GM03348 (cell line): Measurements from ENCODE around the gene NFIA.
A peak's percentile ranks its signal among the peaks of the same experiment; 100 is the strongest.
"Not testable (repeated sequence)": the region's sequence is repeated elsewhere in the genome, so short reads cannot be mapped to it uniquely, and the experiment has no call there.

Experiments
- DNase-seq: peaks from one replicate; pipeline ENCODE4 v3.0.0; 2012; ENCODE audit warnings: low spot score

NFIA gene

DNA sequence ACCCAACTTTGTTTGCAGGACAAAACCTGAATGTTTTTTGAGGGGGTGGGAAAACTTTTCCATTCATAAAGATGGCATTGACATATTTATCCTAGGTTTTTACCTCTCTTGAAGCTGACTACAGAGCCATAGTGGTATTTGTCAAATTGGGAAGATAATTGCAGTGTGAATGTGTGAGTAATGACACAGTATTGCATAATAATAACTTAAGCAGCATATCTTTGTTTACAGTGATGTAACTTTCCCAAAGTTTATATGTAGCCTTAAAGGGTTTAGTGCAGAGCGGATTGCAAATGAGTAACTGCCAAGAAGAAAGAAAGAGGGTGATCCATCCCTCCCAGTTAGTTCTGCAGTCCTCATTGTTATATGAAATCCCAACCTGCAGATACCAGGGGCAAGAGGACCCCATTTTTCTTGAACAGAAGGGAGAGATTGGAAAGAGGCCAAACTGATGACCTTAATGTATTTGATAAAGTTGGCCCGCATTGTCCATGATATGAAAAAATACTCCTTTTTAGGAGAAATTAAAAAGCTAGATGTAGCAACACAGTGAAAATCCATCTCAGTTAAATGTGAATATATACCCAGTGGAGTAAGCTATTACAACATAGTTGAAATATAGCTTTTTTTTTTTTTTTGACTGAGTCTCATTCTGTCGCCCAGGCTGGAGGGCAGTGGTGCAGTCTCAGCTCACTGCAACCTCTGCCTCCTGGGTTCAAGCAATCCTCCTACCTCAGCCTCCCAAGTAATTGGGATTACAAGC, 23.7 kb upstream of the NFIA start:
- no peak for DNase-seq

DNA sequence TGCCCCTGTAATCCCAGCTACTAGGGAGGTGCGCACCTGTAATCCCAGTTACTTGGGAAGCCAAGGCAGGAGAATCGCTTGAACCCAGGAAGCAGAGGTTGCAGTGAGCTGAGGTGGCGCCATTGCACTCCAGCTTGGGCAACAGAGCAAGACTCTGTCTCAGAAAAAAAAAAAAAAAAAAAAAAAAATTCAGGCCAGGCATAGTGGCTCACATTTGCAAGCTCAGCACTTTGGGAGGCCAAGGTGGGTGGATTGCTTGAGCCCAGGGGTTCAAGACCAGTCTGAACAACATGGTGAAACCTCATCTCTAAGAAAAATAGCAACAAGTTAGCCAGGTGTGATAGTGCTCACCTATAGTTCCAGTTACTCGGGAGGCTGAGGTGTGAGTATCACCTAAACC, 20.8 kb upstream of the NFIA start:
- not testable (repeated sequence) for DNase-seq

DNA sequence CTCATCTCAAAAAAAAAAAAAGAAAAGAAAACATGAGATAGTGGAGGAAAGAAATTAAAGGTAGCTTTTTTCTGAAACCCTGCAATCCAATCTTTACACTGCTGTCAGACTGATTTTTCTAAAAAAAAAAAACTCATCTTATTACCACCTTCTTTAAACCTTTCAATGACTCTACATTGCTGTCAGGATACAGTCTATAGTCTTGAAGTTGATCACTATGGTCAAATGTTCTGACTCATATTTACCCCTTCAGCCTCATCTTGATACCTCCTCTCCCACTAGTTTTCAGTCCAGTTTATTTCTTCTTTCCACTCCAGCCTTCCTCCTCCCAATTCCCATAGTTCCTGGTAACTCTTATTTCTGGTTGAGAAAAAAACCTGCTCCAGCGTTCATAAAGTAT, 17.7 kb upstream of the NFIA start:
- DNase-seq = no peak

DNA sequence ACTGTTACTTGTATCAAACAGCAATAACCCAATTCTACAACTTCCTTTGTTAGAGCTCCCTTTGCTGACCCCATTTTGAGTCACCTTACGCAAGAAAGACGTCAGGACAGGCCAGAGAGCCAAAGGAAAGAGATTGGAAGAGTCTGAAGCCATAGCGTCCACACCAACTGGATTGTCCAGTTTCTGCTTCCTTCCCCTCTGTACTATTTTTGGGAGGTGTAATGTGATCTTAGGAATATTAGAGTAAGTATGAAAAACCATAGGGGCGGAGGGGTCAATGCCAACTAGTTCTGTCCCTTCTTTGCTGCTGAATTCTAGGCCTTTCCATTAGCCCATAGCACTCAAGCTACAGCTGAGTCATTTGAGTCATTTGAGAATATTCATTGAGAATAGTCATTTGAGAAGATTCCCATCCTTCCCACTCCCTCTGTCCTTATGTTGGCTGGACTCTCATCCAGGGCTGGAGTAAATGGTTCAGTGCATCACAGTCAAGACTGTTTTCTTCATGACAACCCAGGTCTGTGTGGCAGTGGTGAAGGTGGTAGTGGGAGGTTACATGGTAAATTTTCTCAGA, 14.8 kb upstream of the NFIA start:
- no peak for DNase-seq

DNA sequence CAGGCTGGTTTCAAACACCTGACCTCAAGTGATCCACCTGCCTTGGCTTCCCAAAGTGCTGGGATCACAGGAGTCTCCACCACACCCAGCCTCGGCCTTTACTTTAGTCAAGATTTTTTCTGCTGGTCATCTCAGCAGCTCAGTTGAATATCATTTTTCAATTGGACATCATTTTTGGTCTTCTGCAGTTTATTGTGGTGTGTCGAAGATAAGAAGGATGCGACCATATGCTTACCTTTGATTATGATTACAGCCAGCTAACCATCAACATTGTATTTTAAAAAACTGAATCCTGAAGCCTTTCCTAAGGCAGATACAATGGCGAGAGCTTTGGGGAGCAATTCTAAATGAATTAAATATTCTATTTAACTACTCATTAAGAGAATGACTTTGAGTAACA, 12.3 kb upstream of the NFIA start:
- DNase-seq = no peak

DNA sequence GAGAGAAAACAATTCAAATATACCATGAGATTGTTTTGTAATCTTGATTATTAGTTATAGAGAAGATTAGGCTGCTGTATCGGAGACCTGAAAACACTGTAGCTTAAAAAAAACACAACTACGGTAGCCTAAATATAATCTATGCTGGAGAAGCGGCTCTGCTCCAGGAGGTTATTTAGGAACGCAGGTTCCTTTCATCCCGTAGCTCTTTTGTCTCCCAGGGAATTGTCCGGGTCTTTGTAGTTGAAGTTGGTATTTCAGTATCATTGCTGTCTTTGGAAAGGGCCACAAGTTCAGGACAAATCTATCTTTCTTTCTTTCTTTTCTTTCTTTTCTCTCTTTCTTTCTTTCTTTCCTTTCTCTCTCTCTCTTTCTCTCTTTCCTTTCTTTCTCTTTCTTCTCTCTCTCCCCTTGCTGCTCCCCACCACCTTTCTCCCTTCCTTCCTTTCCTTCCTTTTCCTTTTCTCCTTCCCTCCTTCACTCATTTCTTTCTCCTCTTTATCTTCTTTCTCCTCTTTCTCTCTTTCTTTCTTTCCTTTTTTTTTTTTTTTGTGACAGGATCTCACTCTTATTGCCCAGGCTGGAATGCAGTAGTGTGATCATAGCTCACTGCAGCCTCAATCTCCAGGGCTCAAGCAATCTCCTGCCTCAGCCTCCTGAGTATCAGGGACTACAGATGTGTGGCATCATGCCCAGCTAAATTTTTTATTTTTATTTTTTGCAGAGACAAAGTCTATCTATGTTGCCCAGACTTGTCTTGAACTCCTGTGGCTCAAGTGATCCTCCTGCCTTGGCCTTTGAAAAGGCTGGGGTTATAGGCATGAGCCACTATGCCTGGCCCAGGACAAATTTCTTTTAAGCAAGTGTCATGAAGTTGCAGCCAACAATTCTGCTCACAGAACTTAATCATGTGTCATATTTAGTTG, 10.9 kb upstream of the NFIA start:
- DNase-seq = no peak

DNA sequence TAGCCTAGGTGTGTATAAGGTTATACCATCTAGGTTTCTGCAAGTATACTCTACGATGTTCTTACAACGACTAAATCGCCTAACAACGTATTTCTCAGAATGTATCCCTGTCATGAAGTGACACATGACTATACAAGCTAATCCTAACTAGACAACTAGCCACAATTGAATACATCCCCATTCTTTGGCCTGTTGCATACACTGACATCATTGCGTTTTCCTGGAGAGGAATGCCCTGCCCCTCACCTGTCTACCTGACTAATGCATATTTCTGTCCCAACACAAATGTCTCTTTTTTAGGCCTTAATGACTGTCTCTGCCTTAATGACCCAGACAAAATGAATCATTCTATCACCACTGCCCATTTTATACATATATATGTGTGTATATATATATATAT, 8.5 kb upstream of the NFIA start:
- no peak for DNase-seq

DNA sequence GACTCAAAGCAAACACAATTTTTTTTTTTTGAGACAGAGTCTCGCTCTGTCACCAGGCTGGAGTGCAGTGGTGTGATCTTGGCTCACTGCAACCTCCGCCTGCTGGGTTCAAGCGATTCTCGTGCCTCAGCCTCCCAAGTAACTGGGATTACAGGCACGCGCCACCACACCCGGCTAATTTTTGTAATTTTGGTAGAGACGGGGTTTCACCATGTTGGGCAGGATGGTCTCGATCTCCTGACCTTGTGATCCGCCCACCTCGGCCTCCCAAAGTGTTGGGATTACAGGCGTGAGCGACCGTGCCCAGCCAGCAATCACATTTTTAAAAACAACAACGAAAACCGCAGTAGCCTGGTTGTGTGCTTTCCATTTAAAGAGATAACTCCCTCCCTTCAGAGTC, 6.5 kb upstream of the NFIA start:
- not testable (repeated sequence) for DNase-seq

DNA sequence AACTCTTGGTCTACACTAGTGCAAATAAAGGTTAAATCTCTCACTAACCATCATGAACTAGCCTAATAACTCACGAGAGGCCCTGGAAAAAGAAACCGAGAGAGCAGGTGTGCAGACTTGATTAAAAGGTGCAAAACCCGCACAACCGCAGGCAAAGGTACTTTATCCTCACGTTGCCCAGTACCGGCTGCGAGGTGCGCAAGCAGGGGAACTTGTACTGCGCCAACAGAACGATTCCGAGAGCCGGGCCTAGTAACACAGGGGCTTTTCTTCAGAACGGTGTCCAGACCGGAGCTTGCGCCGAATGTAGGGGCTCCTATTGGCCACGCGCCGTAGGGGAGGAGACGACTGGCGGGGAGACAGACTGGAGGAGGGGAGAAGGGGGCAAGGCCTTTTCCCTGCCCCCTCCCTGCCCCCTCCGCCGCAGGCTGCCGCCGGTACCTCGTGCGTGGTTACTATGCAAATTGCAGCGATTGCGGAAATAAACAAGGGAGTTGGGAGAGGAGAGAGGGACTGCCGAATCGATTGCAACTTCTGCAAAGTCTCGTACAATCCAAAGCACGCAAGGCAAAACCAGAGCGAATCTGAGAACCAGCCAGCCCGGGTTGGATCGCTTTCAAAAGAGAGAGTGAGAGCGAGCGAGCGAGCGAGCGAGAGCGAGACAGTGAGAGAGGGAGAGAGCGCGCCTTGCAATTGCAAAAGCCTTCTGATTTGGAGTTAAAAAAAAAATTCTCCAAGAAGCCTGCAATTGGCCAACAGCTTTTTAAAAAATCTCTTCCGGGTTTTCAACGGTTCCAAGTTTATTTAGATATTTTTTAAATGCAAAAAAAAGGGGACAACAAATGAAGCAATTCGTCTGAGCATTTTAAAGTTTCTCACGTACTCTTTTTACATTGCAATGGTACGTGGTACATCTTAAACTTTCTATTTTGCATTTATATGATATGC, 5.4 kb upstream of the NFIA start:
- peak; percentile 73 for DNase-seq

DNA sequence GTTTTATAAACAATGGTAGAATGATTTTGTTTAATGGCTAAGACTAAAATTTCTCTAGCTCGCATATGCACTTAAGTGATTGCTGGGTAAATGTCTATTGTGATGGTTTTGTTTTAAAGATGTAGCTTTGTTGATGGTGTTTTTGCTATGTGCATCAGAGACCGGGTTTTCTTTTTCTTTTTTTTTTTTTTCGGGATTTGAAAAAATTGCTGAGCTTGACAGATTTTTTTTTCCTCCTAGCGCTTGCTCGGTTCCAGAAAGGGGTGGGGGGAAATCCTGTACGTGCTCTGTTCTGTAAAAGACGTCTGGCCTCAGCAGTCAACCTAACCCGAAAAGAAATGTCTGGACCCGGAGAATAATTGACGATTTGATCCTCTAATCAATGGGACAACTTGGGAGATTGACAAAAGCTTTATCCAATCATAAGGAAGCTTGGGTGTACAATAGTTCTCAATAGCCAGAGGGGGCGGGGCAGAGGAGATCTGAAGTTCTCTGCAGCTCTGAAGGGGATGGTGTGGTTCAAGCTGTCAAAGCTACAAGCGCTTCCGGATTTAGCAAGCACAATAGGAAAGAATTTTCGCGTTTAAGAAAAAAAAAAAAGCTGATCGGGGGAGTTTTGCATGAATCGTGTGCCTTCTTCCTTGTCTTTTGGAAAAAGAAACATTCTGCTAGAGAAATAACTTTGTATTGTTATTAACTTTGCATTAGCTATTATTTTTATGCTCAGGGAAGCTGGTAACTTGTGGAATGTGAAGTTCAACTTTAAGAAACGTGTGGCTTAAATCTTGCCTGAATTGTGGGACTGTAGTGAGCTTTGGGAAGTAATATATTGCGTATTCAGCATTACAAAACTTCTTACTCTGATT, 4.5 kb upstream of the NFIA start:
- DNase-seq = peak; percentile 96

DNA sequence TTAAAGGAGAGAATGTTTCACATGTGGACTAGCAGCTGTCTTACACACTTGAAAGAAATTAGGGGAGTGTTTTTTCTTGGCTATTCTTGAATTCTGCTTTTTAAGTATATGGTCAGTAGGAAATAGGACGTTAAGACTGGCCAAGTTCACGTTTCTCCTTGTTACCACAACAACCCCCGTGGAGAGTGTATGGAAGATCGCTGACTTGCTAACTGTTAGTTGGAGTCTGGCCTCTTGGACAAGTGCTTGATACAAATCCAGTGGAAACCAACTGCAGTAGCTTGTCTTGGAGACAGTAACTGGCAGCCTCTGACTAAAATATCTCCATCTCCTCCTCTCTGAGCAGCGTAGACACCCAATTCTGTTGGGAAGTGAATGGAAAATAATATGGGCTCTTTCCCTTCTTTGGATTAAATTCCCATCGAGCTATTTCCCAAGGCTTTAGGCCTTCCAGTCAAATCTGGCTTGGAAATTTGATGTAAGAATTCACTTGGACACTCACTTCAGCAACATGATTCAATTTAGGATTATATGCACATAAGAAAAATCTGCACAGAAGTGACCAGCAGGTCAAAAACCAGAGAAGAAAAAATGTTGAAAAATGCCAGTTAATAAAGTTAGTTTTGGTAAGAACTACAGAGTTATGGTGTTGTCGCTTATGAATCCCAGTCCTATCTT, 3.6 kb upstream of the NFIA start:
- DNase-seq = no peak

DNA sequence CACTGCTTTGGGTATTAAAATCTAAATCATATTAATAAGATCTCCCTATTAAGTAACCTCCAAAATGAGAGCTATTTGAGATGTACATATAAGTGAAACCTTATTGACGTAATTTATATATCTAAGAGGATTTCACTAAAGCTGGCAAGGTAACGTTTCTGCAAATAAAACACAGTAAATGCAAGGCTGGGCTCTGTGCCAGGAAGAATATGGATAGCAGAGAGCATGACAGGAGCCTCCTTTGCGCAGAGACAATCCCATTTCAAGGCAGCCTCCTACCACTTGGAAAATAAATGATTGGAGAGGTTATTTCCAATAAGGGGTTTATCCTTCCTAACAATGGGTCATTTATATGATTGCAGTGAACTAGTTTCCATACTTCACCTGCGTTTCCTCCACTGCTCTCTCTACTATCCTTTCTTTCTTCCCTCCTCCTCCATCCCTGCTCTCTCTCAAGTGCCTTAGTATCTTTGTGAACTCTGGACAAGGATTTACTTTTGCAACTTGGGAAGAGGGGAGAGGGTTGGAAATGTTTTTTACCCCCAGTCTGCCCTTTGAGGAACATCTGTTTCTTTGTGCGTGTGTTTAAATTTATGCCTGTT, 3.0 kb upstream of the NFIA start:
- DNase-seq = no peak

DNA sequence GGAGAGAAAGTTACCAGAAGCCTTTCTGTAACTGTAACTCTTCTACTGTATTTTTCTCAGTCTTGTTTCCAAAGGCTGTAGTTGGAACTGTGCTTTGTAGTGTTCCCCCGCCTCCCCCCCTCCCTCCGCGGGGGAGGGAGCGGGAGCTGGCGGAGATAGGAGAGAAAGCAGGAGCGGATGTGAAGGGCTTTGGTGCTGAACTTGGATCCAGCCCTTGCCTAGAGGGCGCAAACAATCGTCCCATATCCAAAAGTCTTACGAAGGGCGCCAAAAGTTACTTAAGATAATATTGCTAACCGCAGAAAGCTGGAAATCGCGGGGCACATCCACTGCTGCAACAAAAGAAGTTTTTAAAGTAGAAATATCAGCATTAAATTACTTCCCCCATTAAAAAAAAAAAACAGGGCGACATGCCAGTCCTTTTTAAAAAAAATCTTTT, 2.4 kb upstream of the NFIA start:
- peak; percentile 75 for DNase-seq

DNA sequence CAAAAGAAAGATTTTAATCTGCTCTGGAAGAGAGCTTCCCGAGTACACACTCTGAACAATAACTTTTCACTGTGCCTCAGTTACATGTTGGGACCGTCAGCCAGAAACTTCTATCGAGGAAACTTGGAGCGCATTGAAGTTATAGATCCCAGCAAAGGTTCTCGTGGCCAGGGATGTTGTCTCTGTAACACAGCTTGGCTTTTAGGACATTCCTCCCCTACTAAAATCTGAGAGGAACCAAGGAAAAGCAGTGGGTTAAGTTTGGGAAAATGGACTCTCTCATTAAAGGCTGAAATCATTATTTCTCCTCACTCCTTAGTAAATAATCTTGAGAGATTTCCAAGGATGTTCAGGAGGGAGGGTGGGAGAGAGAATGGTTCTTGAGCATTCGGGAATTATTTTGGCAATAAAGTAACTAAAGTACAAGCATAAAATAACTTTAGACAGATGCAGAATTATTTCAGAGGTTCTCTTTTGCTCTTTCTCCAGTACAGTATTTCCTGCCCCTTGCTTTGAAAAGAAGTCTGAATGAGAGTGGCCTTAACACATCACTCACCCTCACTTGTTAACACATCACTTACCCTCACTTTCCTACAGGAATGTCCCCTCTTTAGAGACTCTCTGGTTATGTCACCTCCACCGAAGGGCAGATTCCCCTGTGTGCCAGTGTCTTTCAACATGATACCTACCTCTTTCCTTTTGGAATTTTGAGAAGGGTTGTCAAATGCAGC, 1.8 kb upstream of the NFIA start:
- no peak for DNase-seq

DNA sequence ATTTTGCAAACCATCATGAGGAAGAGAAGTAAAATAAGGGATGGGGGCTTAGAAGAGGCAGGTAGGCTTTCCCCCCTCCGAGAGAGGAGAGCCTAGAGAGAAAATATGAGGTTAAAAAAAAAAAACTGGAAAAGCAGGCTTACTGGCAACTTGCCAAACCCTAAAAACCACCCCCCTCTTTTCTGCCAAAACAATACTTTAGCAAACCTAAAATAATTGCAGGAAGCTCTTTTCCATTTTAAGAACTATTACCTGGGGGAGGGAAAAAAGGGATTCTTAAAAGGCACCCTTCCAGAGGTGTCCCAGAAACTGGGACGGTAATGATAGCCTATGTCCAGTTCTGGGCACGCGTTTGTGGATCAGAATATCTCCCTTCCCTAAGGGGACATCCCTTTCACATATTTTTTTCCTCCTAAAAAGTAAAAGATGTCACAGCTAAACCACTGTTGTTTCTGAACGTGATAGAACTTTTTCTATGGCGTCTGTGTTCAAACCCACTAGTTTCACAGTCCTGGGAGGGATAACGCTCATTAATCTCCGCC, 1.1 kb upstream of the NFIA start:
- no peak for DNase-seq

DNA sequence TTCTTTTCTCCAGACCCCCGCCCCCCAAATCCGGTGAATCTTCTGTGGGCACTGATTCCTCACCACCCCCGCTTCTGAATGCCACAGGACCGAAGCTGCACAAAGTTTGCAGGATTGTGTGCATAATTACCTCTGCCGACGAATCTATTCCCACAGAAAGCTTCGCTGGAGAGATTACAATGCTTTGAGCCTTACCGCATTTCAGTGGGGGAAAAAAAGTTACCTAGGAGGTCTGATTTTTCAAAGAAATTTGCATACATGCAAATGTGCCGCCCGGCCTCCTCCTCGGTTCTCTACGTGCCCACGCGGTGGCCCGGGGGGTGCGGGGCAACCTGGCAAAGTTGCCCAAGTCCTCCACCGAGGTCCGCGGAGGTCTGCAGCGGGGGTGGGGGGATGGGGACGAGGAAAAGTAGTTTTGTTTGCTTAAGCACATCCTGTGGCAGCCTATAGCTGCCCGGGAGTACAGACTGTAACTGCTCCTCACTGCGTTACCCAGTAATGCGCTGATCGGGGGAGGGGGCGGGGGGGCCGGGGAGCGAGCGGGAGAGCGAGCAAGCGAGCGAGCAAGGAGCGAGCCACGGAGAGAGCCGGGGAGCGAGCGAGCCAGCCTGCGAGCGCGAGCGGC, 563 bp upstream of the NFIA start:
- DNase-seq = no peak

DNA sequence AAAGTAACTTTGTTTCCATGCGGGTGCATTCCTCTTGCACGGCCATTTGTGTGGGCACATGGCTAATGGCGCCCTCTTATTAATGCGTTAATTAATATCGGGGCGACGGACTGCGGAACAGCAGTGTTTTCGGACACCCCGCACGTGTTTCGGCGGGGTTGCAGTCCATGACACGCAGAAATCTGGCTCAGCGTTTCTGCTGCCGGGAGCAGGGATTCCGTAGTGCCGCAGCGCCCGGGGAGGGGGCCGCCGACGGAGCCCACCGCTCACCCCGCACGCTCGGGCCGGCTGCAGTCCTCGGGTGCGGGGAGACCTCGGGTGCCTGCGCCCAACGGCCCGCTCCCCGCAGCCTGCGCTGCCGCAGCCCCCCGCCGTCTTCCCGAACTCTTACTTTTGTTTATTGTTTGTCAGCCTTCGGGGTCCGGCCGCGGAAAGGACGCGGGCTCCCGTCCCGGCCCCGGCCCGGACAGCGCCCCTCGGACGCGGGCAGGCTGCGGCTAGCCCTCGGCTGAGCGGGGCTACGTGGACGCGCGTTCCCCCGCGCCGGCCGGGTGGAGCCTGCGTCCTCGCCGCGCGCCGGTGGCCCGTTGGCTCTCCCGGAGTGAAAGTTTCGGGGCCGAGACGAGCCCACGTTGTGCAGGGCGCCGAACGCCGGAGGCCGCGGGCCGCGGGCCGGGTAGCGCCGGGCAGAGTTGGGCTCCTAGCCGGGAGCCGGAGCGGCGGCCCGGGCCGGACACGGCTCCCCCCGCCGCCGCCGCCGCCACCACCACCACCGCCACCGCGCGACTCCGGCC, 849 bp downstream of the NFIA start:
- DNase-seq = peak; percentile 74
